NCI-H1930 (cell line): ENCODE measurements around the gene GALNT4.
A peak's percentile ranks its signal among the peaks of the same experiment; 100 is the strongest.

Experiments used
- DNase-seq, 2 experiments: peaks; one replicate each; lab custom pipeline; 2025; lab: John Stamatoyannopoulos, UW

The GALNT4 gene

GRCh38 chr12:89529738-89530137 is 5.1 kb upstream of the GALNT4 start:
- peak; percentile 7 to 11 for DNase-seq

- DNase-seq = no peak
Measured at GRCh38 chr12:89528434-89528833, 3.8 kb upstream of the GALNT4 start.

- peak; percentile 62 to 68 for DNase-seq
Measured at GRCh38 chr12:89525824-89526770, 1.5 kb upstream of the GALNT4 start, which contains the start of gene POC1B. POC1B (minus strand) TSS chr12:89526047; CDS start chr12:89525895, 152 bp downstream.

- DNase-seq = no peak
Measured at GRCh38 chr12:89525305-89525823, 768 bp upstream of the GALNT4 start.

GRCh38 chr12:89523843-89524540 is 604 bp downstream of the GALNT4 start:
- no peak for DNase-seq

GRCh38 chr12:89523393-89523792 is 1.2 kb downstream of the GALNT4 start:
- no peak for DNase-seq

- DNase-seq = no peak
Measured at GRCh38 chr12:89521364-89522223, 3.0 kb downstream of the GALNT4 start.

- DNase-seq = no peak
Measured at GRCh38 chr12:89517720-89518119, 6.9 kb downstream of the GALNT4 start.

GRCh38 chr12:89516633-89517032 is 8.0 kb downstream of the GALNT4 start:
- DNase-seq = no peak

- no peak for DNase-seq
Measured at GRCh38 chr12:89514751-89515150, 9.8 kb downstream of the GALNT4 start.

GRCh38 chr12:89513544-89513943 is 11.1 kb downstream of the GALNT4 start:
- no peak for DNase-seq

GRCh38 chr12:89507015-89507824 is 17.4 kb downstream of the GALNT4 start:
- DNase-seq = peak in 1 of 2 experiments; percentile 19

GRCh38 chr12:89506050-89506449 is 18.5 kb downstream of the GALNT4 start:
- no peak for DNase-seq

- no peak for DNase-seq
Measured at GRCh38 chr12:89504560-89505346, 19.8 kb downstream of the GALNT4 start.

- no peak for DNase-seq
Measured at GRCh38 chr12:89501793-89502192, 22.8 kb downstream of the GALNT4 start.

GRCh38 chr12:89499857-89500256 is 24.7 kb downstream of the GALNT4 start:
- no peak for DNase-seq

GRCh38 chr12:89497467-89497866 is 27.1 kb downstream of the GALNT4 start:
- DNase-seq = no peak

GRCh38 chr12:89497005-89497404 is 27.6 kb downstream of the GALNT4 start:
- DNase-seq = no peak

GRCh38 chr12:89494411-89495231 is 30.0 kb downstream of the GALNT4 start:
- no peak for DNase-seq
